Central memory CD8-positive, alpha-beta T cell (primary cell): ENCODE measurements around the gene SF1.

Experiments used
- ATAC-seq: fragments of 150-1000 bp; cut with Tn5 transposase; replicated peaks from 2 replicates; pipeline ENCODE4 v1.10.0; 2022; ENCODE audit warnings: mild to moderate bottlenecking, moderate FRiP score, moderate number of reproducible peaks; ENCODE audit not compliant: poor library complexity, severe bottlenecking; ENCODE audit errors: extremely low read depth
- DNase-seq, 2 donors: peaks; one replicate each; pipeline ENCODE4 v3.0.0; 2021; ENCODE audit warnings: low spot score in 2 of 2
- H3K27ac Mint-ChIP-seq: one replicate; pipeline ENCODE4 v1.8.0; 2022; ENCODE audit warnings: low read depth, mild to moderate bottlenecking, moderate library complexity, mixed read lengths
- H3K27me3 Mint-ChIP-seq: one replicate; pipeline ENCODE4 v1.8.0; 2022; ENCODE audit warnings: mixed read lengths
- H3K36me3 Mint-ChIP-seq: one replicate; pipeline ENCODE4 v1.8.0; 2022; ENCODE audit warnings: mild to moderate bottlenecking, moderate library complexity, mixed read lengths; ENCODE audit not compliant: insufficient read depth
- H3K4me1 Mint-ChIP-seq: one replicate; pipeline ENCODE4 v1.8.0; 2022; ENCODE audit warnings: mixed read lengths
- H3K4me3 Mint-ChIP-seq: one replicate; pipeline ENCODE4 v1.8.0; 2022; ENCODE audit warnings: mild to moderate bottlenecking, moderate library complexity, mixed read lengths
- H3K9me3 Mint-ChIP-seq: one replicate; pipeline ENCODE4 v1.8.0; 2022; ENCODE audit warnings: mixed read lengths

Gene SF1

GRCh38 chr11:64759722-64760719, 18.3 kb downstream of the SF1 start, which contains the start of gene PYGM:
Gene PYGM, minus strand, starts transcription at chr11:64759974. Its CDS starts 76 bp downstream, at chr11:64759898.
- Mint-ChIP-seq H3K4me1 (peaks cover 54% of the 10 kb centered on the region), H3K9me3 (no peaks in the 10 kb centered on the region), H3K4me3 (peak within 1 kb of the TSS; percentile 76), H3K27ac (peak within 1 kb of the TSS; percentile 79), H3K27me3 (no peaks in the 10 kb centered on the region), H3K36me3 (peaks cover 58% of the 10 kb centered on the region)
- no peak for DNase-seq
- ATAC-seq: no peak

GRCh38 chr11:64759131-64759721, 19.1 kb downstream of the SF1 start:
- no peak for ATAC-seq
- peak overlapping the region; percentile 27 for H3K4me3 Mint-ChIP-seq
- DNase-seq: no peak

GRCh38 chr11:64758330-64759079, 19.8 kb downstream of the SF1 start:
- no peak overlapping the region for H3K4me3 Mint-ChIP-seq
- H3K4me1 Mint-ChIP-seq: peaks cover 38% of the 10 kb centered on the region
- no peaks in the 10 kb centered on the region for H3K27me3 Mint-ChIP-seq
- no peak for DNase-seq
- peaks cover 48% of the 10 kb centered on the region for H3K36me3 Mint-ChIP-seq
- no peaks in the 10 kb centered on the region for H3K9me3 Mint-ChIP-seq
- peak overlapping the region; percentile 32 for H3K27ac Mint-ChIP-seq
- ATAC-seq: no peak

More at GRCh38 chr11:64759131-64759721, 19.1 kb downstream of the SF1 start:
- H3K27ac Mint-ChIP-seq: peak overlapping the region; percentile 79
- H3K27me3 Mint-ChIP-seq: no peaks in the 10 kb centered on the region
- H3K4me1 Mint-ChIP-seq: peaks cover 46% of the 10 kb centered on the region
- H3K36me3 Mint-ChIP-seq: peaks cover 53% of the 10 kb centered on the region
- H3K9me3 Mint-ChIP-seq: no peaks in the 10 kb centered on the region

- Mint-ChIP-seq H3K27ac (peak overlapping the region; percentile 79), H3K9me3 (no peaks in the 10 kb centered on the region), H3K36me3 (peaks cover 46% of the 10 kb centered on the region), H3K4me3 (no peak overlapping the region), H3K4me1 (peaks cover 31% of the 10 kb centered on the region), H3K27me3 (no peaks in the 10 kb centered on the region)
- DNase-seq: no peak
- ATAC-seq: no peak
Observed at GRCh38 chr11:64757549-64758329, 20.6 kb downstream of the SF1 start.

GRCh38 chr11:64755681-64756361, 22.5 kb downstream of the SF1 start:
- H3K4me3 Mint-ChIP-seq: no peak overlapping the region
- peaks cover 20% of the 10 kb centered on the region for H3K4me1 Mint-ChIP-seq
- ATAC-seq (no peak), DNase-seq (no peak)
- H3K27me3 Mint-ChIP-seq: no peaks in the 10 kb centered on the region
- peaks cover 32% of the 10 kb centered on the region for H3K36me3 Mint-ChIP-seq
- no peaks in the 10 kb centered on the region for H3K9me3 Mint-ChIP-seq
- H3K27ac Mint-ChIP-seq: peak overlapping the region; percentile 13

- Mint-ChIP-seq H3K36me3 (peaks cover 32% of the 10 kb centered on the region), H3K27ac (peak overlapping the region; percentile 49), H3K4me1 (peaks cover 20% of the 10 kb centered on the region), H3K4me3 (no peak overlapping the region), H3K27me3 (no peaks in the 10 kb centered on the region), H3K9me3 (no peaks in the 10 kb centered on the region)
- DNase-seq (no peak), ATAC-seq (no peak)
Observed at GRCh38 chr11:64754919-64755662, 23.3 kb downstream of the SF1 start.

GRCh38 chr11:64754124-64754918, 24.0 kb downstream of the SF1 start:
- ATAC-seq: no peak
- H3K36me3 Mint-ChIP-seq: peaks cover 25% of the 10 kb centered on the region

GRCh38 chr11:64753380-64754123, 24.8 kb downstream of the SF1 start:
- H3K27ac Mint-ChIP-seq: no peak overlapping the region
- ATAC-seq (no peak), DNase-seq (no peak)
- no peaks in the 10 kb centered on the region for H3K9me3 Mint-ChIP-seq
- peaks cover 23% of the 10 kb centered on the region for H3K36me3 Mint-ChIP-seq
- no peak overlapping the region for H3K4me3 Mint-ChIP-seq
- H3K27me3 Mint-ChIP-seq: no peaks in the 10 kb centered on the region
- H3K4me1 Mint-ChIP-seq: peaks cover 13% of the 10 kb centered on the region

More at GRCh38 chr11:64754124-64754918, 24.0 kb downstream of the SF1 start:
- H3K4me3 Mint-ChIP-seq: no peak overlapping the region
- H3K9me3 Mint-ChIP-seq: no peaks in the 10 kb centered on the region
- no peak for DNase-seq
- peaks cover 13% of the 10 kb centered on the region for H3K4me1 Mint-ChIP-seq
- H3K27ac Mint-ChIP-seq: peak overlapping the region; percentile 49
- no peaks in the 10 kb centered on the region for H3K27me3 Mint-ChIP-seq

- Mint-ChIP-seq H3K9me3 (no peaks in the 10 kb centered on the region), H3K27ac (no peak overlapping the region), H3K4me1 (peaks cover 17% of the 10 kb centered on the region), H3K36me3 (peaks cover 24% of the 10 kb centered on the region), H3K4me3 (no peak overlapping the region), H3K27me3 (no peaks in the 10 kb centered on the region)
- DNase-seq (no peak), ATAC-seq (no peak)
Observed at GRCh38 chr11:64753019-64753379, 25.3 kb downstream of the SF1 start.
